Measurements from ENCODE around the gene SLC25A30.
"Not testable (repeated sequence)": the region's sequence is repeated elsewhere in the genome, so short reads cannot be mapped to it uniquely, and the experiment has no call there.

The SLC25A30 gene

GRCh38 chr13:45391926-45392325 lies 26.2 kb downstream of the SLC25A30 start:
- no peak for DNase-seq

GRCh38 chr13:45391128-45391527 lies 27.0 kb downstream of the SLC25A30 start:
- not testable (repeated sequence) for DNase-seq

GRCh38 chr13:45390348-45390747 lies 27.8 kb downstream of the SLC25A30 start:
- not testable (repeated sequence) for DNase-seq

GRCh38 chr13:45388664-45389063 lies 29.5 kb downstream of the SLC25A30 start:
- DNase-seq, result no peak

- DNase-seq, result not testable (repeated sequence)
These were observed 31.1 kb downstream of the SLC25A30 start for GRCh38 chr13:45386892-45387575.

- DNase-seq, result no peak
These were observed 32.1 kb downstream of the SLC25A30 start for GRCh38 chr13:45385907-45386553.

GRCh38 chr13:45385320-45385719 lies 32.9 kb downstream of the SLC25A30 start:
- no peak for DNase-seq

GRCh38 chr13:45384474-45385174 lies 33.5 kb downstream of the SLC25A30 start:
- DNase-seq, result no peak

GRCh38 chr13:45382739-45383138 lies 35.4 kb downstream of the SLC25A30 start:
- DNase-seq, result not testable (repeated sequence)

- no peak for DNase-seq
These were observed 37.0 kb downstream of the SLC25A30 start for GRCh38 chr13:45381196-45381595.

- not testable (repeated sequence) for DNase-seq
These were observed 37.5 kb downstream of the SLC25A30 start for GRCh38 chr13:45380708-45381107.

- DNase-seq, result not testable (repeated sequence)
These were observed 38.7 kb downstream of the SLC25A30 start for GRCh38 chr13:45379516-45379915.

GRCh38 chr13:45378786-45379185 lies 39.4 kb downstream of the SLC25A30 start:
- not testable (repeated sequence) for DNase-seq

- not testable (repeated sequence) for DNase-seq
These were observed 40.9 kb downstream of the SLC25A30 start for GRCh38 chr13:45377314-45377713.

GRCh38 chr13:45376651-45377050 lies 41.5 kb downstream of the SLC25A30 start:
- DNase-seq, result not testable (repeated sequence)

- no peak for DNase-seq
These were observed 43.3 kb downstream of the SLC25A30 start for GRCh38 chr13:45374917-45375316.

- no peak for DNase-seq
These were observed 45.0 kb downstream of the SLC25A30 start for GRCh38 chr13:45373162-45373547.

- peak; percentile 18 for DNase-seq
These were observed 45.7 kb downstream of the SLC25A30 start for GRCh38 chr13:45372189-45373161.

GRCh38 chr13:45370922-45371406 lies 47.2 kb downstream of the SLC25A30 start:
- peak; percentile 67 for DNase-seq

- DNase-seq, result no peak
These were observed 49.1 kb downstream of the SLC25A30 start for GRCh38 chr13:45369116-45369515.

GRCh38 chr13:45368571-45368970 lies 49.6 kb downstream of the SLC25A30 start:
- DNase-seq, result no peak

- no peak for DNase-seq
These were observed 50.2 kb downstream of the SLC25A30 start for GRCh38 chr13:45368005-45368404.

All from right kidney (tissue), 1 donor.